ENCODE results near the gene SNX10.

The SNX10 gene

GRCh38 chr7:26351171-26351570, 59.5 kb downstream of the SNX10 start:
- TF ChIP-seq, protein P1, sequence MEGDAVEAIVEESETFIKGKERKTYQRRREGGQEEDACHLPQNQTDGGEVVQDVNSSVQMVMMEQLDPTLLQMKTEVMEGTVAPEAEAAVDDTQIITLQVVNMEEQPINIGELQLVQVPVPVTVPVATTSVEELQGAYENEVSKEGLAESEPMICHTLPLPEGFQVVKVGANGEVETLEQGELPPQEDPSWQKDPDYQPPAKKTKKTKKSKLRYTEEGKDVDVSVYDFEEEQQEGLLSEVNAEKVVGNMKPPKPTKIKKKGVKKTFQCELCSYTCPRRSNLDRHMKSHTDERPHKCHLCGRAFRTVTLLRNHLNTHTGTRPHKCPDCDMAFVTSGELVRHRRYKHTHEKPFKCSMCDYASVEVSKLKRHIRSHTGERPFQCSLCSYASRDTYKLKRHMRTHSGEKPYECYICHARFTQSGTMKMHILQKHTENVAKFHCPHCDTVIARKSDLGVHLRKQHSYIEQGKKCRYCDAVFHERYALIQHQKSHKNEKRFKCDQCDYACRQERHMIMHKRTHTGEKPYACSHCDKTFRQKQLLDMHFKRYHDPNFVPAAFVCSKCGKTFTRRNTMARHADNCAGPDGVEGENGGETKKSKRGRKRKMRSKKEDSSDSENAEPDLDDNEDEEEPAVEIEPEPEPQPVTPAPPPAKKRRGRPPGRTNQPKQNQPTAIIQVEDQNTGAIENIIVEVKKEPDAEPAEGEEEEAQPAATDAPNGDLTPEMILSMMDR (IDR thresholded peaks at IDR 0.05; ENCODE audit: low read depth, low read length, missing control alignments): no peak
- no peak for DNase-seq (ENCODE audit: extremely low read depth, low read depth)
- no peak overlapping the region for H3K4me3 ChIP-seq (replicated peaks; ENCODE audit: low read depth, low read length)

- no peak overlapping the region for H3K4me3 ChIP-seq (replicated peaks; ENCODE audit: low read depth, low read length)
- no peak for DNase-seq (ENCODE audit: extremely low read depth, low read depth)
- TF ChIP-seq, protein P1 (IDR thresholded peaks at IDR 0.05; ENCODE audit: low read depth, low read length, missing control alignments): no peak
These were observed 64.6 kb downstream of the SNX10 start for GRCh38 chr7:26356229-26356628.

GRCh38 chr7:26356929-26357798, 65.5 kb downstream of the SNX10 start:
- no peak for DNase-seq (ENCODE audit: extremely low read depth, low read depth)
- TF ChIP-seq, protein P1 (IDR thresholded peaks at IDR 0.05; ENCODE audit: low read depth, low read length, missing control alignments): no peak
- H3K4me3 ChIP-seq (replicated peaks; ENCODE audit: low read depth, low read length): no peak overlapping the region

GRCh38 chr7:26357799-26358151, 66.1 kb downstream of the SNX10 start:
- no peak for DNase-seq (ENCODE audit: extremely low read depth, low read depth)
- TF ChIP-seq, protein P1 (IDR thresholded peaks at IDR 0.05; ENCODE audit: low read depth, low read length, missing control alignments): no peak

DNA sequence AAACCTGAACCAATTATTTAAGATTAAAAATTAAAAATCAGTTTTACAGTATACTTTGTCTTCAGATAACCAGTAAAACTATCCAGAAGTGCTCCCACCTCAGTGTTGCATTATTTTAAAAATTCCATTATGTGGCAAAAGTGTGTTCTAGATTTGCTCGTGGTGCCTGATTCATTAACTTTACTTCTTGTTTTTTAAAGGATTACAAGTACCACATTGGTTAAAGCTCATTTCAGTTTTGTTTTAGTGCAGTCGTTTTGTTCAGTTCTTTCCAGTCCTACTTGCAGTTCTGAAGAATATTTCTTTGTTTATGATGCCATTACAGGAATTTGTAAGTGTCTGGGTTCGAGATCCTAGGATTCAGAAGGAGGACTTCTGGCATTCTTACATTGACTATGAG, 69.0 kb downstream of the SNX10 start:
- TF ChIP-seq, protein P1 (IDR thresholded peaks at IDR 0.05; ENCODE audit: low read depth, low read length, missing control alignments): no peak
- H3K4me3 ChIP-seq (replicated peaks; ENCODE audit: low read depth, low read length): no peak overlapping the region
- no peak for DNase-seq (ENCODE audit: extremely low read depth, low read depth)

More at GRCh38 chr7:26357799-26358151, 66.1 kb downstream of the SNX10 start:
- no peak overlapping the region for H3K4me3 ChIP-seq (replicated peaks; ENCODE audit: low read depth, low read length)

- H3K4me3 ChIP-seq (replicated peaks; ENCODE audit: low read depth, low read length): no peak overlapping the region
- TF ChIP-seq, protein P1 (IDR thresholded peaks at IDR 0.05; ENCODE audit: low read depth, low read length, missing control alignments): no peak
- no peak for DNase-seq (ENCODE audit: extremely low read depth, low read depth)
These were observed 70.0 kb downstream of the SNX10 start for GRCh38 chr7:26361637-26362036.
